A673 (cell line): ENCODE measurements around the gene GCGR. TPM values are rescaled to one million over a fixed set of nuclear protein-coding genes. Genes with fewer than 3 reads are reported as not detected.

Source experiments
- BruUV-seq: library from RNA; stranded (reverse); fragments of 400-500 nt; replicated peaks from 2 replicates; lab custom pipeline; 2021; lab: Mats Ljungman, UMichigan
- CTCF ChIA-PET: fragments of 300-600 bp; sonication (Branson Sonifier 250); formaldehyde crosslinking; loops from one replicate; lab custom pipeline; 2022; ENCODE audit warnings: antibody characterized with exemption; lab: Charles Lee
- POLR2A ChIA-PET: fragments of 300-600 bp; sonication (Branson Sonifier 250); formaldehyde crosslinking; loops from one replicate; lab custom pipeline; 2022; ENCODE audit warnings: antibody characterized with exemption; ENCODE audit not compliant: low non-redundant PET; lab: Charles Lee
- DNase-seq: peaks from one replicate; pipeline ENCODE4 v3.0.0-alpha.2; 2015; ENCODE audit warnings: low spot score
- H3K27ac ChIP-seq: fragments of 200-600 bp; sonication (generic); 2 replicates; pipeline ENCODE4 v1.5.1; 2016; ENCODE audit warnings: mixed run types, low read depth, mild to moderate bottlenecking, mixed read lengths, antibody characterized with exemption, low read length; ENCODE audit not compliant: poor library complexity, severe bottlenecking
- H3K27me3 ChIP-seq: fragments of 200-600 bp; sonication (generic); replicated peaks from 2 replicates; pipeline ENCODE4 v1.6.1; 2017; ENCODE audit warnings: mixed run types, low read depth, mild to moderate bottlenecking, mixed read lengths, antibody characterized with exemption, low read length; ENCODE audit not compliant: insufficient read depth, poor library complexity
- H3K36me3 ChIP-seq: fragments of 200-600 bp; sonication (generic); 2 replicates; pipeline ENCODE4 v1.6.1; 2016; ENCODE audit warnings: mixed run types, mild to moderate bottlenecking, mixed read lengths, antibody characterized with exemption, low read length; ENCODE audit not compliant: insufficient read depth, poor library complexity, severe bottlenecking
- H3K4me1 ChIP-seq: fragments of 200-600 bp; sonication (generic); 2 replicates; pipeline ENCODE4 v1.6.1; 2017; ENCODE audit warnings: mixed run types, mild to moderate bottlenecking, mixed read lengths, antibody characterized with exemption, low read length; ENCODE audit not compliant: insufficient read depth, poor library complexity, severe bottlenecking
- H3K4me3 ChIP-seq: fragments of 200-600 bp; sonication (generic); 2 replicates; pipeline ENCODE4 v1.5.1; 2016; ENCODE audit warnings: low read depth, mixed run types, mild to moderate bottlenecking, mixed read lengths, low read length; ENCODE audit not compliant: poor library complexity, severe bottlenecking
- H3K9me3 ChIP-seq: fragments of 200-600 bp; sonication (generic); 2 replicates; pipeline ENCODE4 v1.6.1; 2016; ENCODE audit warnings: mixed run types, low read depth, mild to moderate bottlenecking, mixed read lengths, antibody characterized with exemption, low read length; ENCODE audit not compliant: poor library complexity, severe bottlenecking
- EZH2 ChIP-seq: fragments of 200-600 bp; sonication (generic); IDR thresholded peaks from 2 replicates; pipeline ENCODE4 v1.6.1; 2017; ENCODE audit warnings: borderline replicate concordance, low read depth, mild to moderate bottlenecking, mixed read lengths, antibody characterized with exemption, low read length; ENCODE audit not compliant: poor library complexity, severe bottlenecking
- intact Hi-C: fragments of 100-400 bp; cut with micrococcal nuclease; formaldehyde crosslinking; loops from one replicate; pipeline ENCODE4 v1.10.0; 2022; ENCODE audit not compliant: unreplicated experiment
- total RNA-seq: library from RNA; stranded (reverse); gene quantifications from 2 replicates; pipeline ENCODE4 v1.2.3, GENCODE V29; 2021
- TF ChIP-seq, protein P1 (sequence below): fragments of 300-800, 200-600 bp; sonication (generic); conservative IDR thresholded peaks from 2 replicates; pipeline ENCODE4 v1.5.1; 2017; ENCODE audit warnings: low read depth, mild to moderate bottlenecking, antibody characterized with exemption, low read length, moderate library complexity, mixed read lengths

Gene GCGR
- total RNA-seq, 1 experiment from 2014 or later = not detected

DNA sequence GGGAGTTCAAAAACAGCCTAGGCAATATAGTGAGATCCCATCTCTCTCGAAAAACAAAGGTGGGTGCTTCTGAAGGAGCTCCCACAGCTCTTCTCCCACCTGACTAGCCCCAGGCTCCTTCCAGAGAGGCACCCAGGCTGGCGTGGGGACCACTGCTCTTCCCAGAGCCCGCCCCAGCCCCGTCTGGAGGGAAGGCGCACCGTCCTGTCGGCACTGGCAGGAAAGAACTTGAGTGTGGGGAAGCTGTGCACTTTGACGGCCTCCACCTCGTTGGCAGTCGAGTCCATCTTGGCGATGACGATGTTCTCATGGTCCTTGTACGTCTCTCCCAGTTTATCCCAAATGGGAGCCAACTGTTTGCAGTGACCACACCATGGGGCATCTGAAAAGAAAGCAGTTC lies 41.4 kb downstream of the GCGR start:
- POLR2A ChIA-PET = no interaction called here
- H3K4me3 ChIP-seq = no peak overlapping the region
- CTCF ChIA-PET = no interaction called here
- no TSS peak for BruUV-seq
- no peaks in the 10 kb centered on the region for H3K9me3 ChIP-seq
- peaks cover 63% of the 10 kb centered on the region for H3K36me3 ChIP-seq
- intact Hi-C loops = no loop called here
- no peak overlapping the region for H3K27ac ChIP-seq
- H3K4me1 ChIP-seq = no peaks in the 10 kb centered on the region
- DNase-seq = no peak
- no peaks in the 10 kb centered on the region for H3K27me3 ChIP-seq
- TF ChIP-seq, protein P1, sequence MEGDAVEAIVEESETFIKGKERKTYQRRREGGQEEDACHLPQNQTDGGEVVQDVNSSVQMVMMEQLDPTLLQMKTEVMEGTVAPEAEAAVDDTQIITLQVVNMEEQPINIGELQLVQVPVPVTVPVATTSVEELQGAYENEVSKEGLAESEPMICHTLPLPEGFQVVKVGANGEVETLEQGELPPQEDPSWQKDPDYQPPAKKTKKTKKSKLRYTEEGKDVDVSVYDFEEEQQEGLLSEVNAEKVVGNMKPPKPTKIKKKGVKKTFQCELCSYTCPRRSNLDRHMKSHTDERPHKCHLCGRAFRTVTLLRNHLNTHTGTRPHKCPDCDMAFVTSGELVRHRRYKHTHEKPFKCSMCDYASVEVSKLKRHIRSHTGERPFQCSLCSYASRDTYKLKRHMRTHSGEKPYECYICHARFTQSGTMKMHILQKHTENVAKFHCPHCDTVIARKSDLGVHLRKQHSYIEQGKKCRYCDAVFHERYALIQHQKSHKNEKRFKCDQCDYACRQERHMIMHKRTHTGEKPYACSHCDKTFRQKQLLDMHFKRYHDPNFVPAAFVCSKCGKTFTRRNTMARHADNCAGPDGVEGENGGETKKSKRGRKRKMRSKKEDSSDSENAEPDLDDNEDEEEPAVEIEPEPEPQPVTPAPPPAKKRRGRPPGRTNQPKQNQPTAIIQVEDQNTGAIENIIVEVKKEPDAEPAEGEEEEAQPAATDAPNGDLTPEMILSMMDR = no peak
- no peak for TF ChIP-seq EZH2

DNA sequence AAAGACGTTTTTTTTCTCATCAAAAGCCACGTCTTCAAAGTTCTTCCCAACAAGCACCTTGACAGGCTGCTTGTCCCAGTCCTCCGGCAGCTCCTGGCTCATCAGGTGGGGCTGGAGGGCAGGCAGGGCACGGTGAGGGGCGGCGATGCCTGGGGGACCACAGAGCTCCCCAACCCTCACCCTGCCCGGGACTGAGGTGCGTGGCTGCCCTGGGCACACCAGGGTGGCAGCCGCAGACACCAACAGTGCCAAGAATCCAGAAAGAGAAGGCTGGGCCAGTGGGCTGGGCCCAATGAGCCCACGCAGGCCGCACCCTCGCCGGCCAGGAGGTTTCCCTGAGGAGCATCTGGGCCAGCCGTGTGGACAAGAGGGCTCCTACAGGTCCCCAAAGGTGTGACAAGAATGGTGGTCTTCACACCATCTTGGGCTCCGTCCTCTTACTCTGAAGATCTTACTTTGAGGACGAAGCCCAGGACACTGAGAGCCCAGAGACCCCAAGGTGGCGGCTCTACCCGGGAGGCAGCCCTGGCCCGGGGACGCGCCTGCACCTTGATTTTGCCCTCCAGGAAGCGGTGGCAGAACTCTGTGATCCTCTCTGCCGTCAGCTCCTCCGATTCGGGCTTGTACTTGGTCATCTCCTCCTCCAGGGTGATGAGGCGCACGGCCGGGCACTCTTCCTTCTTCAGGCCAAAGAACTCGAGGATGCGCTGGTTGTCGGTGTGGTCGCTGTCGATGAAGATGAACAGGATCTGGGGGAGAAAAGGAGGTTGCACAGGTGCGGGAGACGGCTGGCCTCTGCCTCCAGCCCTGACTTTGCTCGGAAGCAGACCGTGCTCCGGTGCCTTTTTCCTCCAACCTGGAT lies 42.2 kb downstream of the GCGR start:
- TSS peak; percentile 9 for BruUV-seq
- TF ChIP-seq, protein P1 = no peak
- Histone ChIP-seq H3K36me3 (peaks cover 67% of the 10 kb centered on the region), H3K27me3 (no peaks in the 10 kb centered on the region), H3K9me3 (no peaks in the 10 kb centered on the region), H3K4me3 (no peak overlapping the region), H3K4me1 (no peaks in the 10 kb centered on the region), H3K27ac (no peak overlapping the region)
- ChIA-PET POLR2A (no interaction called here), CTCF (no interaction called here)
- no peak for DNase-seq
- intact Hi-C loops = no loop called here

DNA sequence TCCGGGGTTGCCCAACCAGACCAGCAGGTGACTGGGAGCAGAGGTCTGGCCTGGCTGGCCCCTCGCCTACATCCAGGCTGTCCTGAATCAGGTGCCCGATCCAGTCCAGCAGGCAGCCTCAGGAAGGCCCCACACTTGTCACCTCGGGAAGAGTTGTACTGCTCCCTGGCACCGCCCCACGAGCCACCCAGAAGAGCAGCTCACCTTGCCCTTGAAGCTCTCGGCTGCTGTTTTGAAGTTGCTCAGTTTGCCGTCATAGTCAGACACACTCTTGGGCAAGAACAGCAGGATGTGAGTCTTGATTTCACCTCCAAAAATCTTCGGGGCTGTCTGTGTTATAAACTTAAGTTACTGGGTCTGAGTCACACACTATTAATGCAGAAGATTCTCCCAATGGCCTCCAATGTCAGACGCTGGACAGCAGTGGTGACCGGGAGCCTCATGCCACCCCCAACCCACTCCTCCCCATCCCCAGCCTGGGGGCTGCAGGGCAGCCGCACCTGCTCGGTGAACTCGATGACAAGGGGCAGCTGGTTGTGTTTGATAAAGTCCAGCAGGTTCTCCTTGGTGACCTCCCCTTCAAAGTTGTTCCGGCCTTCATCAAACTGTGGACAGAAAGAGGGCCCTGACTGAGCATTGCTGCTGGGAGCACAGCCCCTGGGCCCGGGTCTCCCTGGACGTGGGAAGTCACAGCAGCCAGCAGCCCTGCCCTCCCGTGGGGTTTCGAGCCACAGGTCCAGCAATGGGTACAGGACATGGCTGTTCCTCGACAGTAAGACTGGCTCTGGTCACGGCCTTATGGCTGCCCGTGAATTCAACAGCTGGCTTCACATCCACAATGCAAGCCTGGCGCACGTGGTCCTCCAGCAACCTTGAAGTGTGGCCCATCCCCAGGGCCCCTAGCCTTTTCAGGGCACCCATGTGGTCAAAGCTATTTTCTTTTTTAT lies 43.1 kb downstream of the GCGR start:
- ChIA-PET CTCF (no interaction called here), POLR2A (no interaction called here)
- no peak overlapping the region for H3K27ac ChIP-seq
- no peak for DNase-seq
- H3K4me3 ChIP-seq = no peak overlapping the region
- no peaks in the 10 kb centered on the region for H3K27me3 ChIP-seq
- H3K36me3 ChIP-seq = peaks cover 76% of the 10 kb centered on the region
- H3K4me1 ChIP-seq = no peaks in the 10 kb centered on the region
- TF ChIP-seq, protein P1 = no peak
- no peak for TF ChIP-seq EZH2
- intact Hi-C loops = no loop called here
- no peaks in the 10 kb centered on the region for H3K9me3 ChIP-seq
- no TSS peak for BruUV-seq
